Stimulated activated CD8-positive, alpha-beta memory T cell treated with anti-CD3 and anti-CD28 coated beads, Interleukin-7, amount 100 ng/mL, for 1 hour (primary cell): Measurements from ENCODE around the gene FSTL3.
A peak's percentile ranks its signal among the peaks of the same experiment; 100 is the strongest.
"Not testable (repeated sequence)": the region's sequence is repeated elsewhere in the genome, so short reads cannot be mapped to it uniquely, and the experiment has no call there.

Source experiments
- DNase-seq, 2 donors: peaks; one replicate each; pipeline ENCODE4 v3.0.0-alpha.2; 2020; ENCODE audit warnings: low read depth in 2 of 2

FSTL3 gene

DNA sequence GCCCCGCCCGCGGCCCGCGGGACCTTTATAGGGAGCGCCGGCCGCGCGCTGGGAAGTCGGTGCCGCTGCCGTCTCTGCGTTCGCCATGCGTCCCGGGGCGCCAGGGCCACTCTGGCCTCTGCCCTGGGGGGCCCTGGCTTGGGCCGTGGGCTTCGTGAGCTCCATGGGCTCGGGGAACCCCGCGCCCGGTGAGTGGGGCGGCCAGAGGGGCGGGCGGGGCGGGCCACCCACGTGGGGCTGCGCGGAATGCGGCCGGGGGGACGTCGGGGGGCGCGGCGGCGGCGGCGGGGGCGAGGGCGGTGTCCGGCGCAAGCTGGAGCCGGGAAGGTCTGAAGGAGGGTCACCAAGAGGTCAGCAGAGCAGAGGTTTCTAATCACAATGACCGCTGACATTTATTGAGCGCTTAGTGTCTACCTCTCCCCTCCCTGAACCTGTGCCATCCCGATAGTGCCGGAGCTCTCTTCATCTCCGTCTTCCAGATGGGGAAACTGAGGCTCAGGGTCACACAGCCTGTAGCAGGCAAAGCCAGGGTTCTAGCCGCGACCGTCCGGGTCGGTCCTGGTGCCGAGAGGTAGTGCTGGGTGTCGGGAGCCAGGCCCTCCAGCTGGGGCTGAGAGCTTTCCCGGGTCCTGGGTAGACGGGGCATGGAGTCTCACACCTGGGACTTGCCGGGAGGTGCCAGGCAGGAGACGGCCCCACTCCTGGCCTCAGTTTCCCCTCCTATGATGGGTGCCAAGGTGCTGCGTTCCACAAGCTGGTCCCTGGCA is at the start of gene FSTL3:
TSS of gene FSTL3 (plus strand) at position 54 of the 767 bp plus-strand sequence. CDS start at position 86, 32 bp downstream.
- DNase-seq = no peak

DNA sequence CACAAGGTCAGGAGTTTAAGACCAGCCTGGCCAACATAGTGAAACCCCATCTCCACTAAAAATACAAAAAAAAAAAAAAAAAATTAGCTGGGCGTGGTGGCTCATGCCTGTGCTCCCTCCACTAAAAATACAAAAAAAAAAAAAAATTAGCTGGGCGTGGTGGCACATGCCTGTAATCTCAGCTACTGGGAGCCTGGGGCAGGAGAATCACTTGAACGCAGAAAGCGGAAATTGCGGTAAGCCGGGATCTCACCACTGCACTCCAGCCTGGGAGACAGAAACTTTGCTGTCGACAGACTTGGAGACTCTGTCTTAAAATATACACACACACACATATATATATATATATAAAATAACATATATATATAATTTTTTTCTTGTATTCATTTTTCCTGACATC is 49.6 kb upstream of the FSTL3 start:
- not testable (repeated sequence) for DNase-seq

DNA sequence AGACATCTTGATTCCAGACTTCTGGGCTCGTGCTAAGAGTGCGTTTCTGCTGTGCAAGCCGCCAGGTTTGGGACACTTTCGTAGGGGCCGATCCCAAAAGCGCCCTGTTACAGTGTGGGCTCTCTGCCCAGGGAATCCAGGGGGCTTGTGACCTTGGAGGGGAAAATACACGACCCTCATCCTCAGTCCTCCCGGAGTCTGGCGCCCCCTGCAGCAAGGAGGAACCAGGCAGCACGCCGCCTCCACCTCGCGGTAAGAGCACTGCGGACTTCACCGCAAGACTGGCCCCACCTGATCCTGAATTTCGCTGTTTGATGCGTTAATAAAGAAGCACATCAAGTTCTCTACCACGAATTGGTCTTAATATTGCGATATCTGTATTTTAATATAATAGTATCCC is 48.0 kb upstream of the FSTL3 start:
- no peak for DNase-seq

DNA sequence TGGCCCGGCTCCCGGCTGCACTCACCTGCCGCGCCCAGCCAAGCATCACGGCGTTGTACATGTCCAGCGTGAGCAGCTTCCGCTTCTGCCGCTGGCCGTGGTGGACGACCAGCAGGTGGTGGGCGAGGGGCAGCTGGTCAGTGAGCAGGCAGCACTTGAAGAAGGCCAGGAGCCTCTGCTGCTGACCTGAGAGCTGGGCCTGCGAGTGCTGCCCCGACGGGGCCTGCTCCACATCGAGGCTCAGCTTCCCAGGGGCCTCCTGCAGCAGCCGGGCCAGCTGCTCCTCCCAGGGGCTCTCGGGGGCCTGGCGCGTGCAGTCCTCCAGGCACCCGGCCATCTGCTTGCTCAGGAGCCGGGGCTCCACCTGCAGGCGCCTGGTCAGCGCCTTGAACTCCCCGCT is 46.7 kb upstream of the FSTL3 start:
- not testable (repeated sequence) for DNase-seq

DNA sequence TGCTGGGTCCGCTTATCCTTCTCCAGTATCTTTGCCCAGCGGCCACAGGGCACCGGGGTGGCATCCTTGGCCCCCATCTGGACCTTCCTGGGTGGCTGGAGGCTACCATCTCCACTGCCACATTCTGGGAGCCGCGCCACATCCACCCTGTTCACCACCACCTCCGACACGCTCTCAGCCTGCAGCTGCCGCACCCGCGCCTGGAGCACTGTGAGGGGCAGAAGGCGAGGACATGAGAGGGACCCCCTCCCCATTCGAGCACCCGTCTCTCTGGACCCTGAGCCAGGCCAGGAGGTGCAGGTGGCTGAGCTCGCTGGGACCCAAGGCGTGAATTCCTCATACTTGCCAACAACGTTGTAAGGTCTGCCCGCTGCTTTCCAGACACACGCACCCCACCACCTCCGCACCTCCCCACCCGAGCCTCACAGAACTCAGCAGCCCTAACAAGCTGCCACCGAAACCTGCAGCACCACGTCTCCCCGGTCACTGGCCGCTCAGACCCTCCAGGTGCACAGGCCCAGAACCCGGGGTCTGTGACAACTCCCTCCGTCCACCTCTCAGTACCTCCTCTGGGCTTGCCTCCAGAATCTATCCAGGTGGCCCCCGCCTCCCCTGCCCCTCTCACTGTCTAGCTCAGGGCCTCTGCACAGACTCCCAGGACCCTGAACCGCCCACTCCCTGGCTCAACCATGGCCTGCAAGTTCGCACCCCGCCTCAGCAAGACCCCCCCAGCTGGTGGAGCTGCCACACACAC is 46.1 kb upstream of the FSTL3 start:
- no peak for DNase-seq

DNA sequence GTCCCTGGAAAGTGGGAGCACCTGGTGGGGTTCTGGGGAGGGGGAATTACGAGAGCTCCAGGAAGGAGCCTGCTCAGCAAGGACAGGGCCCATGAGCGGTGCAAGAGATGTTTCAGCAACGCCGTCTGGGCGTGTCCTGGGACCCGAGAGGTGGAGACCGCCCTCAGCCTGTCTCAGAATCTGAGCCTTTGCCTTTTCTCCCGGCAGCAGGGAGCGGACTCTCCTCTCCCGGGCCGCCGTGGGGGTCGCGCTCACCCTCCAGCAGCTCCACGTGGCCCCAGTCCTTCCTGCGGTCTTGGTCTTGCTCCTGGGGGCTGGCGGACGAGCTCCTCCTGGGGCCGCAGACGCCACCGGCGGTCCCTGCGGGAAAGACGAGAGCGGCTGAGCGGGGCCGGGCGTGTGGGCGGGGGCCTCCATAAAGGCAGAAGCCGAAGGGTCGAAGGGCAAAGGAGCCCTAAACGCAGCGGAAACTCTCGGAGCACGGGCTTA is 43.6 kb upstream of the FSTL3 start:
- no peak for DNase-seq

DNA sequence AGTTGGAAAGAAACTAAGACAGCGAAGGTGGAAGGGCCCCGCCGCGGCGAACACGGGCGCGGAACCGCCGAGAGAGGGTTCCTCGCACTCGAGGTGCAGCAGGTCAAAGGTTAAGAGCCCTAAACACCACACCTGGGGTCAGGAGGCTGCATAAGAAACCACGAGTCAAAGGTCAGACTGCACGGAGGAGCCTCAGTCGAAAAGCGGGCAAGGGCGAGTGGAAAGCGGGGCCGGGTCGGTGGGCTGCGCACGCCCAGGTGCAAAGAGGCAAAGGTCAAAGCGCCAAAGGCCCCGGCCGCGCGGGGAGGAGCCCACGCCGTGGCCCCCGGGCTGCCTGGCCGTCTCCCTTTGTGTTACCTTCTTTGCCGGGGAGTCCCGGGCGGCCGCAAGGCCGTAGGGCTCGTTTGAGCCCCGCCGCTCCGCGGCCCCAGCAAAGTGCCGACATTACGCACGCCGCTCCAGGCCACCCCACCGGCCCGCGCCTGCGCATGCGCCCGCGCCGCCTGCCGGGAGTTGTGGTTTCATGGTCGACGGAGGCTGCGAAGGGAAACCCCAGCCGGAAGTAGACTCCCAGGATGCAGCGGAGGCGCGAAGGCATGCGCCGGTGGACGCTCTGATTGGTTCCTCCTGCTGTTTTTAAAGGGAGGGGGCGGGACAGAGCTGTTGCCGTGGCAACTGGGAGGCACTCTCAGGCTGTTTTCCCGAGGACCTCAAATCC is 43.0 kb upstream of the FSTL3 start, which contains the start of gene POLRMT:
TSS of gene POLRMT (minus strand) at position 470 of the 718 bp plus-strand sequence. CDS start at position 445, 25 bp downstream.
- DNase-seq = peak; percentile 90 to 94

DNA sequence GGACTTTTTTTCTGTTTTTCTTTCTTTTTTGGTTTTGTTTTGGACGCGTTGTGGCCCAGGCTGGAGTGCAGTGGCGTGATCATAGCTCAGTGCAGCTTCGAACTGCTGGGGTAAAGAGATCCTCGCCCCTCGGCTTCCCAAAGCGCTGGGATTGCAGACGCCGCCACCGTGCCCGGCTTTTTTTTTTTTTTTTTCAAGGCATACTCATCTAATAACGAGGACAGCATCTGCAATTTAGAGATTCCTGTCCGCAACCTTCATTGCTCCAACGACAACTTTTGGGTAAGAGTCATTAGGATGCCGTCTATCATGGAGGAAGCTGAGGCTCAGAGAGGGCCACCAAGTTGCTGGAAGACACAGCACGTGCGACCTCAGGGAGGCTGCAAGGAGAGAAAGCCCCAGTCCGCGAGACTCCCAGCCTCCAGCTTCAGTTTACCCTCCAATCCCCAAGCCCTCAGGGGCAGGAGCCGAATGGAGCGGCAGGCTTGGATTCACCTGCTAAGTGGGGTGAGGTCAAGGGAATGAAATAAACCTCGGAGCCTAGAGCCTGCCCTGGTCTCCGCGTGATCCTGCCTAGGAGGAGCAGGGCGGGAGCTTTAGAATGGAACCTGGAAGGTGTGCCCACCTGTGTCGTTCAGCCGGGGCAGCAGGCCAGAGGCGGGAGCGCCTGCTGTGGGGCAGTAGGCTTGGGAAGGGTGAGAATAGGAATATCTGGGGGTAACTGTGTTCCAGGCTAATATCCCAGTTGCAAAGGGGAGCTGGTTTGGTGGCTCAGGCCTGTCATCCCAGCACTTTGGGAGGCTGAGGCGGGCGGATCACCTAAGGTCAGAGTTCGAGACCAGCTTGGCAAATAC is 42.2 kb upstream of the FSTL3 start:
- DNase-seq = no peak

DNA sequence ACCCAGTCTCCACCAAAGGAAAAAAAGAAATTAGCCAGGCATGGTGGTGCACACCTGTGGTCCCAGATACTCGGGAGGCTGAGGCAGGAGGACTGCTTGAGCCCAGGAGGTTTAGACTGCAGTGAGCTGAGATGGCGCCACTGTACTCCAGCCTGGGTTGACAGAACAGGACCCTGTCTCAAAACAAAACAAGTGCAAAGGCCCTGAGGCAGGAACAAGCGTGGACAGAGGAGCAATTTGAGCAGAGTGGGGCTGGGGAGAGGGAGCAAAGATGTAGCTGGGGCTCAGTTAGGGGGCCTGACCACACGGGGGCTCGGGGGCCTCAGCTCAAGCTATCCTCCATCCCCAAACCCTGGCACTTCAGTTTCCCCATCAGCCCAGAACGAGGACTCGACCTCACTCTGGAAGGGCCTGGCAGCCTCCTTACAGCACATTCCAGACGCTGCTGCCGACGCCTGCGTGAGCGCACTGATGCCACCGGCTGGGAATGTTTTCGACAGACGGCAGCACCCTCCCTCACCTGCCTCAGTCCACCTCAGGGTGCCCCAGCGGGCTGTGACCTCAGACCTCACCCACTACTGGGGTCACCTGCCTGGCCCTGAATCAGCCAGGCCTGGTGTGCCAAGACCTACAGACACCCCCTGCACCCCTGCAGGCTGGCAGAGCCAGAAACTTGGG is 41.1 kb upstream of the FSTL3 start:
- no peak for DNase-seq

DNA sequence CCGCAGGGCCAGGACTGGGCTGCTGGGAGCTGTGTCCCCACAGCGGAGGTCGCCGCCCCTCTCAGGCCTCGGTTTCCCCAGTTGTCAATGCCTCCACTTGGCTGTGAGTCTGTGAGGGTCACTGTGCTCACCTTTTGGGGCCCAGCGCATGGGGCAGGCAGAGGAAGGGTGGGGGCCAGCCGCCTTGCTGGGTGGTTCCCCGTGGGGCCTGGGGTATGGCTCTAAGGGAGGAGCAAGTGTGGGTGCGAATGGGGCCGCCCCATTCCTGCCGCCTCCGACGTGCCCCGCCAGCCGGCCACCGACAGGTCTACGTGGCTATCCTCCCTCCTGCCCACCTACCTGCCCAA is 37.3 kb upstream of the FSTL3 start:
- DNase-seq = no peak

DNA sequence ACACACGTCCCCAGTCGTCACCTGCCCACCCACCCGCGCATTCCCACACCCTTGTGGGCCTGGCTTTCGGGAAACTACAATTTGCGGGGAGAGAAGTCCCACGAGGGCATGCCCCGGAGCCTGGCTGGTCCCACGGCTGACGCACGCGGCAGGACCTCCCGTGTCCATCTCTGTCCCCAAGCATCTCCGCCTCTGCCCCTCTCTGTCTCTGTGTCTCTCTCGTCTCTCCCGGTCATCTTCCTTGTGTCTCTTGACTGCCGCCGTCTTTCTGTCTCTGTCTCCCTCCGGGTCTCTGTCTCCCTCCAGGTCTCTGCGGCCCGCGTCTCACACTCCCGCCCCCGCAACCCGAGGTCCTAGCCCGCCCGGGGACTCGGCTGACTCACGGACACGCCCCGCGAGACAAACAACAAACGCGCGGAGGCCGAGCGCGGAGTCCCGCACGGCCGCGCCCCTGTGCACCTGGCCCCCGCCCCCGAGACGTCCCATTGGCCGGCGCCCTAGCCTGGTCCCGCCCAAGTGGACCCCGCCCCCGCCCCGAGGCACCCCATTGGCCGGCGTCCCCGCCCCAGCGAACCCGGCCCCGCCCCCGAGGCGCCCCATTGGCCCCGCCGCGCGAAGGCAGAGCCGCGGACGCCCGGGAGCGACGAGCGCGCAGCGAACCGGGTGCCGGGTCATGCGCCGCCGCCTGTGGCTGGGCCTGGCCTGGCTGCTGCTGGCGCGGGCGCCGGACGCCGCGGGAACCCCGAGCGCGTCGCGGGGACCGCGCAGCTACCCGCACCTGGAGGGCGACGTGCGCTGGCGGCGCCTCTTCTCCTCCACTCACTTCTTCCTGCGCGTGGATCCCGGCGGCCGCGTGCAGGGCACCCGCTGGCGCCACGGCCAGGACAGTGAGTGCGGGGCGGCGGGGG is 36.7 kb upstream of the FSTL3 start, which contains the start of gene FGF22:
TSS of gene FGF22 (plus strand) at position 627 of the 908 bp plus-strand sequence. CDS start at position 674, 47 bp downstream.
- peak; percentile 93 to 94 for DNase-seq

DNA sequence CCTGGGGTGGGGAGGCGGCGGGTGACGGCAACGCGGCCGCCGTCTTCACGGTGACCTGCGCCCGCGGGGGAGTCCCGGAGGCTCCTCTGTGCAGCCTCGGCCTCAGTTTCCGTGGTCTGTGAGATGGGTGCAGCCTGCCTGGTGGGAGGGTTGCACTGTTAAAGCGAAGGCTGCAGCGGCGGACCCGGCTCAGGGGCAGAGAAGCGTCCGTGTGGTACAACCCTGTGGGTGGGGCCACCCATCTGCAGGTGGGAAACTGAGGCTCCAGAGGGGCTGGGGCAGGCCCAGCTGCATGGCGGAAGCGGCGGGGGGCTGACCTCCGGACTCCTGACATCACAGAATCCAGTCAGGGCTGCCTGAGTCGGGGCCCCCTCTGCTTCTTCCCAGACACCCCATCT is 36.0 kb upstream of the FSTL3 start:
- no peak for DNase-seq

DNA sequence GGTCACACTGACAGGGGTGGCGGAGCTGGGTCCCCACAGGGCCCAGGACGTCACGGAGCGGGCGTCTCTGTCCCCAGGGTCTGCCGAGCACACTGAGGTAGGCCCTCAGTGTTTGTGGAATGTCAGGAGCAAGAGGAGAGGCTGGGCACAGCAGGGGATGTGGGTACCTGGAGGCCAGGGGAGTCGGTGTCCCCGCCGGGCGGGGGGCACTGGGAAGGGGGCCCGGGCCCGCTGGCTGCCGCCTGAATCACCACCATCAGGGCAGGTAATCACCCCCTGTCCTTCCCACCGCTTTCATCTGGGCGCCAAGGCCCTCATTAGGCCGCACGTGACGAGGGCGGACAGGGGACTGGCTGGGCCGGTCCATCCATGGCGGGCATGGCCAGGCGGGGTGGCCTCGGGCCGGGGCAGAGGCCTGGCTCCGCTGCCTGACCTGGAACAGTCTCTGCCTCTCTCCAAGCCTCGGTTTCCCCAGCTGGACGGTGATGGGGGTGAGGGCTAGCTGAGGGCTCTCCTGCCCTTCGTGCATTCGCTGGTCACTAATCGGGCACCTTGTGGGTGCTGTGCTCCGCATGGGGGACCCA is 35.5 kb upstream of the FSTL3 start:
- no peak for DNase-seq

DNA sequence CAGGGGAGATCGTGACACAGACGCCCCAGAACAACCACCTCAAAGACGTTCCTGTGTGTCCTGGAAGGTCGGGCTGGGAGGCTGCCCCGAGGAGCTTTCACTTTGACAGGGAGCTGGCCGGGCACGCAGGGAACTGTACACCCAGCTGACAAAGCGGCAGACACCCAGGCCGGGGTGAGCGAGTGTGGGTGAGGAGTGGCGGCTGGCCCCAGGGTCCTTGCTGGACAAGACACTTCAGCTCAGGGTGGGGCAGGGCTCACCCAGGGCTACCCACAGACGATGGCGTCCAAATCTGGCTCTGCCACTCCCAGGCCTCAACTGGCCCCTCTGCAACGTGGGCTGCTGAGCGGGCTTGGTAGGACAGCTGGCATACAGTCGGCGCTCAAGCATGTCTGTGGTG is 34.5 kb upstream of the FSTL3 start:
- no peak for DNase-seq

DNA sequence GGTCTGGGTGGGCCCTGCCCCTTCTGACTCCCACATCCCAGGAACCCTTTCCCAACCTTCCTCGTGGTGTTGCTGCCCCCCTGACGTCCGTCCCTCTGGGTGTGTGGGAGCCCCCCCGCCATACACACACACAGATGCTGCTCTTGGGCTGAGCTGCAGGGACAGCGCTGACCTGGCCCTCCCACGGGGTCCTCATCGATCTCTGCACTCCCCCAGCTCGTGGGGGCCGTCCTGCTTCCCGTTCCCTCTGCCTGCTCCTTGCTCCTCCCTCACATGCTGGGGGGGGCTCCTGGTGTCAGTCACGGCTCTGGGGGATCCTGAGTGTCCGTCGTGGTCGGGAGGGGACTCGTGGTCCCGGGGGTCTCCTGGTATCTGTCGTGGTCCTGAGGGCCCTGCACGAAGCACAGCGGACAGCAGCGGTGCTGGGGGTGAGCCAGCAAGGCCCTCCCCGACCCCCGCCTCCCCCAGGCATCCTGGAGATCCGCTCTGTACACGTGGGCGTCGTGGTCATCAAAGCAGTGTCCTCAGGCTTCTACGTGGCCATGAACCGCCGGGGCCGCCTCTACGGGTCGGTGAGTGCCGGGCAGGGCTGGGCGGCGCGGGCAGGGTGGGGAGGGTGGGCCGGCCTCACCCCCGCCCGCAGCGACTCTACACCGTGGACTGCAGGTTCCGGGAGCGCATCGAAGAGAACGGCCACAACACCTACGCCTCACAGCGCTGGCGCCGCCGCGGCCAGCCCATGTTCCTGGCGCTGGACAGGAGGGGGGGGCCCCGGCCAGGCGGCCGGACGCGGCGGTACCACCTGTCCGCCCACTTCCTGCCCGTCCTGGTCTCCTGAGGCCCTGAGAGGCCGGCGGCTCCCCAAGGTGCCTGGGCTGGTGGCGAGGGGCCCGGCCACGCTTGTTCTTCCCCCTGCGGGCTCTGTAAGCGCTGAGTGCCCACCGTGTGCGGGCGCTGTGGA is 33.1 kb upstream of the FSTL3 start:
- no peak for DNase-seq

DNA sequence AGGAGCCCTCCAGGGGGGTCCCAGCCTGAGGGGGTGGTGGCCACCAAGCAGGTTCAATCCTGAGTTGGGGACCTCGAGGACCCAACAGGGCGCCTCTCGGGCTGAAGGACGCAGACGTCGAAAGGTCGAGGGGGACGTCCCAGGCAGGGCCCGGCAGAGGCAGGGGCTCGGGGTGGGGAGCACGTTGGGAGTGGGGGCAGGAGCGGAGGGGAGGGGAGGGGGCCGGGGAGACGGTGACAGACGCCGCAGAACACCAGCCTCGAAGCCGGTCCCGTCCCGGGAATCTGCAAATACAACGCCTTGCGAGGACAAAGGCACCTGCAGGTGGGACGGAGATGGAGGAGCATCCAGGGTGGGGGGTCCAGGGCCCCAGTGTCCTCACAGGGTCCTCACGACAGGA is 32.5 kb upstream of the FSTL3 start:
- no peak for DNase-seq

DNA sequence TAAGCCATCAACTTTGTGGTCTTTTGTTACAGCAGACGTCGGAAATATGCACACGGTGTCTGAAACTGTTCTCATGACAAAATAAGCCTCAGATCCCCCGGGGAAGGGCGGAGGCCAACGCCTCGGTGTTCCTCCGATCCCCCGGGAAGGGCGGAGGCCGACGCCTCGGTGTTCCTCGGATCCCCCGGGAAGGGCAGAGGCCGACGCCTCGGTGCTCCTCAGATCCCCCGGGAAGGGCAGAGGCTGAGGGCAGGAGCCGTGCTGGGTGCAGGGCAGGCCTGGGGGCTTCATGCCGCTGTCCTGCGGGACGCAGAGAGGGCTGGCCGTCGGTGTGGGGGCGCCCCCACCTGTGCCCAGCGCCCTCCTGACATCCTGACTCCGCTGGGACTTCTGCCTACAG is 31.8 kb upstream of the FSTL3 start:
- DNase-seq = no peak

DNA sequence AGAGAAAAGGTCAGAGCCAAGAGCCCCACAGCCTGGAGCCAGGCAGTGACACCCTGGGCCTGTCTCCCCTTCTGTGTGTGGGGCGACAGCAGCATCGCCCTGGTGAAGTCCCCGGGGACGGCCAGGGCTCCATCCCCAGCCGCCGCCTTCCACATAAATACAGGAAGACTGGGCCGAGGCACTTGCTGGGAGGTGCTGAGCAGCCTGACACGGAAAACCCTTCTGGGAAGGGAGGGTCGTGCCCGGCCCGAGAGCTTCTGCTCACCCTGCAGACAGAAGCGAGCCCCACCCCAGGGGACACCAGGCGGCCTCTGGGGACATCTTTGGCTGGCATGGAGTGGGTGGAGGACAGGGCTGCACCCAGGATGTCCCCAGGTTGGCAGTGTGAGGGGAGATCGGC is 31.4 kb upstream of the FSTL3 start:
- no peak for DNase-seq
